WTC11 (cell line): ENCODE results near the gene NCOA3. TPM values are rescaled to one million over a fixed set of nuclear protein-coding genes. Genes with fewer than 3 reads are reported as not detected.

Experiments
- ATAC-seq: fragments of 200-7000 bp; cut with Tn5 transposase; 2 replicates; pipeline ENCODE4 v1.10.0; 2021; ENCODE audit warnings: mild to moderate bottlenecking, moderate library complexity
- CTCF ChIA-PET: fragments of 300-600 bp; sonication (Branson Sonifier 250); formaldehyde crosslinking; loops from one replicate; lab custom pipeline; 2021; ENCODE audit warnings: antibody characterized with exemption; lab: Charles Lee
- POLR2A ChIA-PET: fragments of 350-600 bp; sonication (Branson Sonifier 250); formaldehyde crosslinking; loops from one replicate; lab custom pipeline; 2021; ENCODE audit warnings: antibody characterized with exemption; lab: Charles Lee
- DNase-seq: peaks from one replicate; pipeline ENCODE4 v3.0.0; 2021; ENCODE audit warnings: low spot score
- H3K27ac Mint-ChIP-seq: 2 replicates; pipeline ENCODE4 v1.8.0; 2021; ENCODE audit warnings: mixed read lengths
- H3K27me3 Mint-ChIP-seq: 2 replicates; pipeline ENCODE4 v1.8.0; 2021; ENCODE audit warnings: low read depth, mild to moderate bottlenecking, moderate library complexity, mixed read lengths
- H3K36me3 Mint-ChIP-seq: 2 replicates; pipeline ENCODE4 v1.8.0; 2021; ENCODE audit warnings: mixed read lengths
- H3K4me1 Mint-ChIP-seq: 2 replicates; pipeline ENCODE4 v1.8.0; 2022; ENCODE audit warnings: mixed read lengths
- H3K4me3 Mint-ChIP-seq: 2 replicates; pipeline ENCODE4 v1.8.0; 2021; ENCODE audit warnings: mild to moderate bottlenecking, moderate library complexity, mixed read lengths
- H3K9me3 Mint-ChIP-seq: 2 replicates; pipeline ENCODE4 v1.8.0; 2021; ENCODE audit warnings: mixed read lengths
- EMX1 ChIP-seq: fragments of 250-450 bp; sonication (Bioruptor Pico); IDR thresholded peaks from 2 replicates; pipeline ENCODE4 v1.8.0; 2021; ENCODE audit warnings: mild to moderate bottlenecking
- ESRRA ChIP-seq: sonication (generic); formaldehyde crosslinking; IDR thresholded peaks from 2 replicates; pipeline ENCODE4 v1.8.1; 2022; ENCODE audit warnings: mild to moderate bottlenecking, missing genetic modification reagents, borderline replicate concordance
- ETV6 ChIP-seq: sonication (generic); formaldehyde crosslinking; IDR thresholded peaks from 2 replicates; pipeline ENCODE4 v1.8.1; 2022; ENCODE audit warnings: mild to moderate bottlenecking, missing genetic modification reagents
- NR2C2 ChIP-seq: sonication (generic); formaldehyde crosslinking; IDR thresholded peaks from 2 replicates; pipeline ENCODE4 v1.8.0; 2022; ENCODE audit warnings: mild to moderate bottlenecking, missing genetic modification reagents
- RELA ChIP-seq: sonication (generic); formaldehyde crosslinking; IDR thresholded peaks from 2 replicates; pipeline ENCODE4 v1.8.1; 2022; ENCODE audit warnings: missing genetic modification reagents, mild to moderate bottlenecking, borderline replicate concordance
- ZNF232 ChIP-seq: sonication (generic); formaldehyde crosslinking; IDR thresholded peaks from 2 replicates; pipeline ENCODE4 v1.8.0; 2022; ENCODE audit warnings: mild to moderate bottlenecking, missing genetic modification reagents
- ZNF317 ChIP-seq: sonication (generic); formaldehyde crosslinking; IDR thresholded peaks from 2 replicates; pipeline ENCODE4 v1.8.1; 2023; ENCODE audit warnings: low read depth, mild to moderate bottlenecking, moderate library complexity, missing genetic modification reagents, borderline replicate concordance
- ZNF423 ChIP-seq: fragments of 250-450 bp; sonication (Bioruptor Pico); IDR thresholded peaks from 2 replicates; pipeline ENCODE4 v2.1.2; 2022; ENCODE audit warnings: mild to moderate bottlenecking, moderate library complexity
- total RNA-seq: library from RNA; stranded (reverse); gene quantifications from 3 replicates; pipeline ENCODE4 v1.2.3, GENCODE V29; 2021
- TF ChIP-seq, protein P1 (sequence below): fragments of 200-600 bp; IDR thresholded peaks from 2 replicates; pipeline ENCODE4 v1.8.0; 2022; ENCODE audit warnings: antibody characterized with exemption
- TF ChIP-seq, protein P2 (sequence below): sonication (generic); formaldehyde crosslinking; IDR thresholded peaks from 2 replicates; pipeline ENCODE4 v1.8.1; 2022; ENCODE audit warnings: missing genetic modification reagents, borderline replicate concordance
- TF ChIP-seq, protein P3 (sequence below): sonication (generic); formaldehyde crosslinking; IDR thresholded peaks from 2 replicates; pipeline ENCODE4 v1.8.1; 2023; ENCODE audit warnings: mild to moderate bottlenecking, moderate library complexity, missing genetic modification reagents
- TF ChIP-seq, protein P4 (sequence below): fragments of 250-450 bp; sonication (Bioruptor Pico); IDR thresholded peaks from 2 replicates; pipeline ENCODE4 v1.9.0; 2021; ENCODE audit warnings: mild to moderate bottlenecking
- TF ChIP-seq, protein P5 (sequence below): sonication (generic); formaldehyde crosslinking; IDR thresholded peaks from 2 replicates; pipeline ENCODE4 v1.8.1; 2022; ENCODE audit warnings: mild to moderate bottlenecking, moderate library complexity, missing genetic modification reagents
- TF ChIP-seq, protein P6 (sequence below): sonication (generic); formaldehyde crosslinking; IDR thresholded peaks from 2 replicates; pipeline ENCODE4 v1.8.0; 2022; ENCODE audit warnings: mild to moderate bottlenecking, missing genetic modification reagents
- TF ChIP-seq, protein P7 (sequence below): fragments of 250-450 bp; sonication (Bioruptor Pico); IDR thresholded peaks from 2 replicates; pipeline ENCODE4 v2.1.2; 2022; ENCODE audit warnings: mild to moderate bottlenecking, moderate library complexity

NCOA3 gene
- total RNA-seq, 1 experiment from 2014 or later: 25.2 TPM

DNA sequence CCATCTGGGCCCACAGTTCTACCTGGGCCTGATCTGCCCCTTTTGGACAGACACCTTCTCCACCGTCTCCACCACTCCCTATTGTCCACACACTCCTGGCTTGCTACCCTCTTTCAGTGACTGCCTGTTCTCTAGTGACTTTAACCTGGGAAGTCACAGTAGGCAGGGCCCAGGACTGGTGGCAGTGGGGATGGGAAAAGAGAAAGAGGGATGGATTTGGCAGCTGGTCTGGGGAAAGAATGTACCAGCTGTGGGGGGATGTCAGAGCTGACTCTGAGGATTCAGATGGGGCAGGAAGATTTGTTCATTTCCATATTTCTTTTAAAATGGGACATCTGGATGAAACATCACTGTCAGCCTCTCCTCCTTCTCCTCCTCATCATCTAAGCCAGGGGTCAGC is 198.1 kb downstream of the NCOA3 start:
- DNase-seq (no peak), ATAC-seq (no peak)
- Mint-ChIP-seq H3K27ac (no peak overlapping the region), H3K9me3 (no peaks in the 10 kb centered on the region), H3K4me1 (no peaks in the 10 kb centered on the region), H3K4me3 (no peak overlapping the region), H3K36me3 (no peaks in the 10 kb centered on the region), H3K27me3 (no peaks in the 10 kb centered on the region)
- CTCF ChIA-PET: interaction anchor here (0.8 kb wide), 1 partner anchor 921 kb away, joined by 3 read pairs; no protein-coding TSS in a partner anchor
- TF ChIP-seq, protein P1, sequence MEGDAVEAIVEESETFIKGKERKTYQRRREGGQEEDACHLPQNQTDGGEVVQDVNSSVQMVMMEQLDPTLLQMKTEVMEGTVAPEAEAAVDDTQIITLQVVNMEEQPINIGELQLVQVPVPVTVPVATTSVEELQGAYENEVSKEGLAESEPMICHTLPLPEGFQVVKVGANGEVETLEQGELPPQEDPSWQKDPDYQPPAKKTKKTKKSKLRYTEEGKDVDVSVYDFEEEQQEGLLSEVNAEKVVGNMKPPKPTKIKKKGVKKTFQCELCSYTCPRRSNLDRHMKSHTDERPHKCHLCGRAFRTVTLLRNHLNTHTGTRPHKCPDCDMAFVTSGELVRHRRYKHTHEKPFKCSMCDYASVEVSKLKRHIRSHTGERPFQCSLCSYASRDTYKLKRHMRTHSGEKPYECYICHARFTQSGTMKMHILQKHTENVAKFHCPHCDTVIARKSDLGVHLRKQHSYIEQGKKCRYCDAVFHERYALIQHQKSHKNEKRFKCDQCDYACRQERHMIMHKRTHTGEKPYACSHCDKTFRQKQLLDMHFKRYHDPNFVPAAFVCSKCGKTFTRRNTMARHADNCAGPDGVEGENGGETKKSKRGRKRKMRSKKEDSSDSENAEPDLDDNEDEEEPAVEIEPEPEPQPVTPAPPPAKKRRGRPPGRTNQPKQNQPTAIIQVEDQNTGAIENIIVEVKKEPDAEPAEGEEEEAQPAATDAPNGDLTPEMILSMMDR: no peak
- TF ChIP-seq, protein P2, sequence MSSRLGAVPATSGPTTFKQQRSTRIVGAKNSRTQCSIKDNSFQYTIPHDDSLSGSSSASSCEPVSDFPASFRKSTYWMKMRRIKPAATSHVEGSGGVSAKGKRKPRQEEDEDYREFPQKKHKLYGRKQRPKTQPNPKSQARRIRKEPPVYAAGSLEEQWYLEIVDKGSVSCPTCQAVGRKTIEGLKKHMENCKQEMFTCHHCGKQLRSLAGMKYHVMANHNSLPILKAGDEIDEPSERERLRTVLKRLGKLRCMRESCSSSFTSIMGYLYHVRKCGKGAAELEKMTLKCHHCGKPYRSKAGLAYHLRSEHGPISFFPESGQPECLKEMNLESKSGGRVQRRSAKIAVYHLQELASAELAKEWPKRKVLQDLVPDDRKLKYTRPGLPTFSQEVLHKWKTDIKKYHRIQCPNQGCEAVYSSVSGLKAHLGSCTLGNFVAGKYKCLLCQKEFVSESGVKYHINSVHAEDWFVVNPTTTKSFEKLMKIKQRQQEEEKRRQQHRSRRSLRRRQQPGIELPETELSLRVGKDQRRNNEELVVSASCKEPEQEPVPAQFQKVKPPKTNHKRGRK (CRISPR knock-in tag): no peak
- TF ChIP-seq, protein P3, sequence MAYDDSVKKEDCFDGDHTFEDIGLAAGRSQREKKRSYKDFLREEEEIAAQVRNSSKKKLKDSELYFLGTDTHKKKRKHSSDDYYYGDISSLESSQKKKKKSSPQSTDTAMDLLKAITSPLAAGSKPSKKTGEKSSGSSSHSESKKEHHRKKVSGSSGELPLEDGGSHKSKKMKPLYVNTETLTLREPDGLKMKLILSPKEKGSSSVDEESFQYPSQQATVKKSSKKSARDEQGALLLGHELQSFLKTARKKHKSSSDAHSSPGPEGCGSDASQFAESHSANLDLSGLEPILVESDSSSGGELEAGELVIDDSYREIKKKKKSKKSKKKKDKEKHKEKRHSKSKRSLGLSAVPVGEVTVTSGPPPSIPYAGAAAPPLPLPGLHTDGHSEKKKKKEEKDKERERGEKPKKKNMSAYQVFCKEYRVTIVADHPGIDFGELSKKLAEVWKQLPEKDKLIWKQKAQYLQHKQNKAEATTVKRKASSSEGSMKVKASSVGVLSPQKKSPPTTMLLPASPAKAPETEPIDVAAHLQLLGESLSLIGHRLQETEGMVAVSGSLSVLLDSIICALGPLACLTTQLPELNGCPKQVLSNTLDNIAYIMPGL (CRISPR knock-in tag): no peak
- TF ChIP-seq ESRRA: no peak
- TF ChIP-seq ZNF317: no peak
- TF ChIP-seq ZNF423 (CRISPR knock-in tag): no peak
- TF ChIP-seq, protein P4, sequence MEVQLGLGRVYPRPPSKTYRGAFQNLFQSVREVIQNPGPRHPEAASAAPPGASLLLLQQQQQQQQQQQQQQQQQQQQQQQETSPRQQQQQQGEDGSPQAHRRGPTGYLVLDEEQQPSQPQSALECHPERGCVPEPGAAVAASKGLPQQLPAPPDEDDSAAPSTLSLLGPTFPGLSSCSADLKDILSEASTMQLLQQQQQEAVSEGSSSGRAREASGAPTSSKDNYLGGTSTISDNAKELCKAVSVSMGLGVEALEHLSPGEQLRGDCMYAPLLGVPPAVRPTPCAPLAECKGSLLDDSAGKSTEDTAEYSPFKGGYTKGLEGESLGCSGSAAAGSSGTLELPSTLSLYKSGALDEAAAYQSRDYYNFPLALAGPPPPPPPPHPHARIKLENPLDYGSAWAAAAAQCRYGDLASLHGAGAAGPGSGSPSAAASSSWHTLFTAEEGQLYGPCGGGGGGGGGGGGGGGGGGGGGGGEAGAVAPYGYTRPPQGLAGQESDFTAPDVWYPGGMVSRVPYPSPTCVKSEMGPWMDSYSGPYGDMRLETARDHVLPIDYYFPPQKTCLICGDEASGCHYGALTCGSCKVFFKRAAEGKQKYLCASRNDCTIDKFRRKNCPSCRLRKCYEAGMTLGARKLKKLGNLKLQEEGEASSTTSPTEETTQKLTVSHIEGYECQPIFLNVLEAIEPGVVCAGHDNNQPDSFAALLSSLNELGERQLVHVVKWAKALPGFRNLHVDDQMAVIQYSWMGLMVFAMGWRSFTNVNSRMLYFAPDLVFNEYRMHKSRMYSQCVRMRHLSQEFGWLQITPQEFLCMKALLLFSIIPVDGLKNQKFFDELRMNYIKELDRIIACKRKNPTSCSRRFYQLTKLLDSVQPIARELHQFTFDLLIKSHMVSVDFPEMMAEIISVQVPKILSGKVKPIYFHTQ (CRISPR knock-in tag): no peak
- no peak for TF ChIP-seq ETV6 (CRISPR knock-in tag)
- TF ChIP-seq ZNF232 (CRISPR knock-in tag): no peak
- POLR2A ChIA-PET: no interaction called here

DNA sequence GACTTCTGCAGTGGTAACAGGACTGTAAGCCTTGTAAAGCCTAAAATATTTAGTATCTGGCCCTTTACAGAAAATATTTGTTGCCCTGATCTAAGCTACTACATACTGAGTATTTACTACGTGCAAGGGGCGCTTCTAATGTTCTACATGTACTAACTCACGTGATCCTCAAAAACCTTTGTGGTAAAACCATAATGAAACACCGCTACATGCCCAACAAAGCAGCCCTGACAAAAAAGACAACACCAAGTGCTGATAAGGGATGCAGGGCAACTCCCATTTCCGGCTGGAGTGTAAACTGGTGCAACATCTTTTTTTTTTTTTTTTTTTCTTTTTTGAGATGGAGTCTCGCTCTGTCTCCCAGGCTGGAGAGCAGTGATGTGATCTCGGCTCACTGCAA is 198.6 kb downstream of the NCOA3 start:
- ChIA-PET POLR2A (no interaction called here), CTCF (interaction anchor here (0.8 kb wide), 1 partner anchor 920 kb away, joined by 3 read pairs; no protein-coding TSS in a partner anchor)
- Mint-ChIP-seq H3K36me3 (no peaks in the 10 kb centered on the region), H3K4me1 (no peaks in the 10 kb centered on the region), H3K9me3 (no peaks in the 10 kb centered on the region), H3K4me3 (no peak overlapping the region), H3K27me3 (no peaks in the 10 kb centered on the region), H3K27ac (no peak overlapping the region)
- TF ChIP-seq RELA: no peak
- TF ChIP-seq EMX1: no peak
- DNase-seq: no peak
- ATAC-seq: no peak

DNA sequence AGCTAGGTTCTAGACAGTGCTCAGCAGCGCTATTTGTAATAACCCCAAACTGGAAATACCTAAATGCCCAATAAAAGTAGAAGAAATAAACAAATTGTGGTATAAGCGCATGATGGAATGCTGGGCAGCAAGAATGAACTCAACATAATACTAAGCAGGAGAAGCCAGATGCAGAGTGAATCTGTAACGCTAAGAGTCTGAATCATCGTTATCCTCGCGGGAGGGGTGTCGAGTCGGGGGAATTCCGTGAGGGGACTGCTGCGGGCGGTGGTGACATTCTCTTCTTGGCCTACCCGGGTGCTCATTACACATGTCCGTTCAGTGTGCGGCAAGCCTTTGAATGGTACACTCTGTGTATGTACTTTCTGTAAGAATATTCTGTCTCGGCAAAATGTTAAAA is 199.9 kb downstream of the NCOA3 start:
- H3K27ac Mint-ChIP-seq: no peak overlapping the region
- ChIA-PET CTCF (no interaction called here), POLR2A (no interaction called here)
- H3K36me3 Mint-ChIP-seq: no peaks in the 10 kb centered on the region
- DNase-seq: no peak
- no peaks in the 10 kb centered on the region for H3K9me3 Mint-ChIP-seq
- ATAC-seq: no peak
- H3K27me3 Mint-ChIP-seq: no peaks in the 10 kb centered on the region
- TF ChIP-seq, protein P5, sequence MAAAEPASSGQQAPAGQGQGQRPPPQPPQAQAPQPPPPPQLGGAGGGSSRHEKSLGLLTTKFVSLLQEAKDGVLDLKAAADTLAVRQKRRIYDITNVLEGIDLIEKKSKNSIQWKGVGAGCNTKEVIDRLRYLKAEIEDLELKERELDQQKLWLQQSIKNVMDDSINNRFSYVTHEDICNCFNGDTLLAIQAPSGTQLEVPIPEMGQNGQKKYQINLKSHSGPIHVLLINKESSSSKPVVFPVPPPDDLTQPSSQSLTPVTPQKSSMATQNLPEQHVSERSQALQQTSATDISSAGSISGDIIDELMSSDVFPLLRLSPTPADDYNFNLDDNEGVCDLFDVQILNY: no peak
- TF ChIP-seq, protein P6, sequence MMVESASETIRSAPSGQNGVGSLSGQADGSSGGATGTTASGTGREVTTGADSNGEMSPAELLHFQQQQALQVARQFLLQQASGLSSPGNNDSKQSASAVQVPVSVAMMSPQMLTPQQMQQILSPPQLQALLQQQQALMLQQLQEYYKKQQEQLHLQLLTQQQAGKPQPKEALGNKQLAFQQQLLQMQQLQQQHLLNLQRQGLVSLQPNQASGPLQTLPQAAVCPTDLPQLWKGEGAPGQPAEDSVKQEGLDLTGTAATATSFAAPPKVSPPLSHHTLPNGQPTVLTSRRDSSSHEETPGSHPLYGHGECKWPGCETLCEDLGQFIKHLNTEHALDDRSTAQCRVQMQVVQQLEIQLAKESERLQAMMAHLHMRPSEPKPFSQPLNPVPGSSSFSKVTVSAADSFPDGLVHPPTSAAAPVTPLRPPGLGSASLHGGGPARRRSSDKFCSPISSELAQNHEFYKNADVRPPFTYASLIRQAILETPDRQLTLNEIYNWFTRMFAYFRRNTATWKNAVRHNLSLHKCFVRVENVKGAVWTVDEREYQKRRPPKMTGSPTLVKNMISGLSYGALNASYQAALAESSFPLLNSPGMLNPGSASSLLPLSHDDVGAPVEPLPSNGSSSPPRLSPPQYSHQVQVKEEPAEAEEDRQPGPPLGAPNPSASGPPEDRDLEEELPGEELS (CRISPR knock-in tag): no peak
- TF ChIP-seq, protein P3 (CRISPR knock-in tag): no peak
- TF ChIP-seq EMX1: no peak
- TF ChIP-seq, protein P7, sequence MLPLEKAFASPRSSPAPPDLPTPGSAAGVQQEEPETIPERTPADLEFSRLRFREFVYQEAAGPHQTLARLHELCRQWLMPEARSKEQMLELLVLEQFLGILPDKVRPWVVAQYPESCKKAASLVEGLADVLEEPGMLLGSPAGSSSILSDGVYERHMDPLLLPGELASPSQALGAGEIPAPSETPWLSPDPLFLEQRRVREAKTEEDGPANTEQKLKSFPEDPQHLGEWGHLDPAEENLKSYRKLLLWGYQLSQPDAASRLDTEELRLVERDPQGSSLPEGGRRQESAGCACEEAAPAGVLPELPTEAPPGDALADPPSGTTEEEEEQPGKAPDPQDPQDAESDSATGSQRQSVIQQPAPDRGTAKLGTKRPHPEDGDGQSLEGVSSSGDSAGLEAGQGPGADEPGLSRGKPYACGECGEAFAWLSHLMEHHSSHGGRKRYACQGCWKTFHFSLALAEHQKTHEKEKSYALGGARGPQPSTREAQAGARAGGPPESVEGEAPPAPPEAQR: no peak
- no peak for TF ChIP-seq NR2C2 (CRISPR knock-in tag)
- TF ChIP-seq, all 79 proteins: peak for 0
- H3K4me3 Mint-ChIP-seq: no peak overlapping the region
- H3K4me1 Mint-ChIP-seq: no peaks in the 10 kb centered on the region
